ENCODE measurements around the gene FBXW2. TPM values are rescaled to one million over a fixed set of nuclear protein-coding genes. Genes with fewer than 3 reads are reported as not detected.

The FBXW2 gene
- total RNA-seq (87.8 TPM), polyA plus RNA-seq (10 to 100 TPM; 34.0 to 43.1 (median 39.3) TPM)

GRCh38 chr9:120792898-120793765, at the start of gene FBXW2:
Gene FBXW2 (minus strand): TSS chr9:120793416. CDS start chr9:120788258, 5,158 bp downstream.
- no peaks in the 10 kb centered on the region for H3K9me3 ChIP-seq (ENCODE audit: control insufficient read depth in 2 of 2, low read length in 2 of 2)
- H3K27ac Mint-ChIP-seq: peak within 1 kb of the TSS; percentile 96 to 97 (median 96)
- no peaks in the 10 kb centered on the region for H3K9me3 Mint-ChIP-seq
- DNase-seq (peak; percentile 78 to 94 (median 82)), ATAC-seq (ENCODE audit: low read depth in 2 of 2) (peak; percentile 86 to 89)
- H3K27me3 ChIP-seq (ENCODE audit: control insufficient read depth, insufficient read depth, low read length): no peaks in the 10 kb centered on the region
- peak within 1 kb of the TSS; percentile 85 for H3K27ac ChIP-seq (ENCODE audit: insufficient read depth, low read length, poor library complexity, severe bottlenecking)
- peaks cover 39 to 58% (median 51%) of the 10 kb centered on the region in 4 donors for H3K4me1 Mint-ChIP-seq
- H3K4me3 Mint-ChIP-seq: peak within 1 kb of the TSS; percentile 94 to 99 (median 96)
- peaks cover 46% of the 10 kb centered on the region for H3K4me1 ChIP-seq (ENCODE audit: control insufficient read depth, insufficient read depth, low read length, poor library complexity, severe bottlenecking)
- peaks cover 15% of the 10 kb centered on the region for H3K36me3 ChIP-seq (ENCODE audit: control insufficient read depth, insufficient read depth, low read length)
- no peaks in the 10 kb centered on the region for H3K27me3 Mint-ChIP-seq
- H3K4me3 ChIP-seq (ENCODE audit: low read depth, low read length): peak within 1 kb of the TSS; percentile 94
- peaks cover 5% of the 10 kb centered on the region for H3K36me3 Mint-ChIP-seq

GRCh38 chr9:120841930-120842684, 48.9 kb upstream of the FBXW2 start:
- Histone ChIP-seq H3K4me3 (ENCODE audit: low read depth, low read length) (peak overlapping the region; percentile 88), H3K27me3 (ENCODE audit: control insufficient read depth, insufficient read depth, low read length) (no peaks in the 10 kb centered on the region), H3K4me1 (ENCODE audit: control insufficient read depth, insufficient read depth, low read length, poor library complexity, severe bottlenecking) (peaks cover 59% of the 10 kb centered on the region), H3K9me3 (ENCODE audit: control insufficient read depth in 2 of 2, low read length in 2 of 2) (no peaks in the 10 kb centered on the region), H3K27ac (ENCODE audit: insufficient read depth, low read length, poor library complexity, severe bottlenecking) (peak overlapping the region; percentile 97), H3K36me3 (ENCODE audit: control insufficient read depth, insufficient read depth, low read length) (no peaks in the 10 kb centered on the region)
- Mint-ChIP-seq H3K4me1 (peaks cover 25 to 89% (median 68%) of the 10 kb centered on the region in 4 donors), H3K27me3 (no peaks in the 10 kb centered on the region), H3K27ac (peak overlapping the region; percentile 98 to 99 (median 99)), H3K9me3 (peaks cover 0 to 2% (median 0%) of the 10 kb centered on the region in 7 donors), H3K36me3 (peaks cover 51% of the 10 kb centered on the region), H3K4me3 (peak overlapping the region; percentile 94 to 99 (median 96))
- ATAC-seq (ENCODE audit: low read depth in 2 of 2) (no peak), DNase-seq (no peak)

GRCh38 chr9:120839146-120839545, 45.9 kb upstream of the FBXW2 start:
- peaks cover 11 to 69% (median 52%) of the 10 kb centered on the region in 4 donors for H3K4me1 Mint-ChIP-seq
- H3K4me1 ChIP-seq (ENCODE audit: control insufficient read depth, insufficient read depth, low read length, poor library complexity, severe bottlenecking): peaks cover 29% of the 10 kb centered on the region
- H3K4me3 Mint-ChIP-seq: peak overlapping the region; percentile 19 to 59 (median 46)
- H3K9me3 ChIP-seq (ENCODE audit: control insufficient read depth in 2 of 2, low read length in 2 of 2): no peaks in the 10 kb centered on the region
- H3K27me3 Mint-ChIP-seq: no peaks in the 10 kb centered on the region
- peaks cover 0 to 2% (median 0%) of the 10 kb centered on the region in 7 donors for H3K9me3 Mint-ChIP-seq
- H3K4me3 ChIP-seq (ENCODE audit: low read depth, low read length): no peak overlapping the region
- H3K27me3 ChIP-seq (ENCODE audit: control insufficient read depth, insufficient read depth, low read length): no peaks in the 10 kb centered on the region
- DNase-seq: no peak
- no peak overlapping the region for H3K27ac ChIP-seq (ENCODE audit: insufficient read depth, low read length, poor library complexity, severe bottlenecking)
- peak overlapping the region; percentile 5 to 58 (median 22) for H3K27ac Mint-ChIP-seq
- peaks cover 15% of the 10 kb centered on the region for H3K36me3 ChIP-seq (ENCODE audit: control insufficient read depth, insufficient read depth, low read length)
- no peak for ATAC-seq (ENCODE audit: low read depth in 2 of 2)
- peaks cover 42% of the 10 kb centered on the region for H3K36me3 Mint-ChIP-seq

- DNase-seq: no peak
- ATAC-seq (ENCODE audit: low read depth in 2 of 2): no peak
- Mint-ChIP-seq H3K27ac (peak overlapping the region in 2 of 3 donors; percentile 31 to 34), H3K36me3 (peaks cover 44% of the 10 kb centered on the region), H3K9me3 (peaks cover 0 to 2% (median 0%) of the 10 kb centered on the region in 7 donors), H3K4me1 (peaks cover 11 to 60% (median 47%) of the 10 kb centered on the region in 4 donors), H3K27me3 (no peaks in the 10 kb centered on the region), H3K4me3 (peak overlapping the region in 2 of 4 donors; percentile 14 to 42)
- H3K9me3 ChIP-seq (ENCODE audit: control insufficient read depth in 2 of 2, low read length in 2 of 2): no peaks in the 10 kb centered on the region
- peaks cover 21% of the 10 kb centered on the region for H3K4me1 ChIP-seq (ENCODE audit: control insufficient read depth, insufficient read depth, low read length, poor library complexity, severe bottlenecking)
- H3K36me3 ChIP-seq (ENCODE audit: control insufficient read depth, insufficient read depth, low read length): peaks cover 20% of the 10 kb centered on the region
- no peak overlapping the region for H3K27ac ChIP-seq (ENCODE audit: insufficient read depth, low read length, poor library complexity, severe bottlenecking)
- H3K27me3 ChIP-seq (ENCODE audit: control insufficient read depth, insufficient read depth, low read length): no peaks in the 10 kb centered on the region
- H3K4me3 ChIP-seq (ENCODE audit: low read depth, low read length): no peak overlapping the region
Observed at GRCh38 chr9:120837921-120838320, 44.7 kb upstream of the FBXW2 start.

GRCh38 chr9:120833325-120833724, 40.1 kb upstream of the FBXW2 start:
- H3K36me3 Mint-ChIP-seq: peaks cover 50% of the 10 kb centered on the region
- H3K36me3 ChIP-seq (ENCODE audit: control insufficient read depth, insufficient read depth, low read length): peaks cover 64% of the 10 kb centered on the region

GRCh38 chr9:120832807-120833206, 39.6 kb upstream of the FBXW2 start:
- peak overlapping the region in 1 of 3 donors; percentile 48 for H3K27ac Mint-ChIP-seq
- no peak for DNase-seq
- Histone ChIP-seq H3K27me3 (ENCODE audit: control insufficient read depth, insufficient read depth, low read length) (no peaks in the 10 kb centered on the region), H3K9me3 (ENCODE audit: control insufficient read depth in 2 of 2, low read length in 2 of 2) (no peaks in the 10 kb centered on the region), H3K4me1 (ENCODE audit: control insufficient read depth, insufficient read depth, low read length, poor library complexity, severe bottlenecking) (no peaks in the 10 kb centered on the region), H3K27ac (ENCODE audit: insufficient read depth, low read length, poor library complexity, severe bottlenecking) (no peak overlapping the region), H3K4me3 (ENCODE audit: low read depth, low read length) (no peak overlapping the region), H3K36me3 (ENCODE audit: control insufficient read depth, insufficient read depth, low read length) (peaks cover 64% of the 10 kb centered on the region)
- no peak for ATAC-seq (ENCODE audit: low read depth in 2 of 2)
- H3K9me3 Mint-ChIP-seq: no peaks in the 10 kb centered on the region
- peaks cover 0 to 20% (median 16%) of the 10 kb centered on the region in 4 donors for H3K4me1 Mint-ChIP-seq
- H3K36me3 Mint-ChIP-seq: peaks cover 45% of the 10 kb centered on the region
- no peak overlapping the region for H3K4me3 Mint-ChIP-seq
- H3K27me3 Mint-ChIP-seq: no peaks in the 10 kb centered on the region

More at GRCh38 chr9:120833325-120833724, 40.1 kb upstream of the FBXW2 start:
- Histone ChIP-seq H3K4me1 (ENCODE audit: control insufficient read depth, insufficient read depth, low read length, poor library complexity, severe bottlenecking) (no peaks in the 10 kb centered on the region), H3K27ac (ENCODE audit: insufficient read depth, low read length, poor library complexity, severe bottlenecking) (no peak overlapping the region), H3K4me3 (ENCODE audit: low read depth, low read length) (no peak overlapping the region), H3K27me3 (ENCODE audit: control insufficient read depth, insufficient read depth, low read length) (no peaks in the 10 kb centered on the region), H3K9me3 (ENCODE audit: control insufficient read depth in 2 of 2, low read length in 2 of 2) (no peaks in the 10 kb centered on the region)
- ATAC-seq (ENCODE audit: low read depth in 2 of 2) (no peak), DNase-seq (no peak)
- Mint-ChIP-seq H3K27me3 (no peaks in the 10 kb centered on the region), H3K9me3 (no peaks in the 10 kb centered on the region), H3K4me1 (peaks cover 0 to 24% (median 20%) of the 10 kb centered on the region in 4 donors), H3K4me3 (no peak overlapping the region), H3K27ac (no peak overlapping the region)

GRCh38 chr9:120830865-120831264, 37.6 kb upstream of the FBXW2 start:
- H3K9me3 ChIP-seq (ENCODE audit: control insufficient read depth in 2 of 2, low read length in 2 of 2): no peaks in the 10 kb centered on the region
- H3K9me3 Mint-ChIP-seq: no peaks in the 10 kb centered on the region
- H3K27me3 Mint-ChIP-seq: no peaks in the 10 kb centered on the region
- no peaks in the 10 kb centered on the region for H3K27me3 ChIP-seq (ENCODE audit: control insufficient read depth, insufficient read depth, low read length)
- no peak for ATAC-seq (ENCODE audit: low read depth in 2 of 2)
- peaks cover 50% of the 10 kb centered on the region for H3K36me3 Mint-ChIP-seq
- peaks cover 4 to 9% (median 7%) of the 10 kb centered on the region in 4 donors for H3K4me1 Mint-ChIP-seq
- no peak overlapping the region for H3K4me3 ChIP-seq (ENCODE audit: low read depth, low read length)
- no peak overlapping the region for H3K27ac ChIP-seq (ENCODE audit: insufficient read depth, low read length, poor library complexity, severe bottlenecking)
- DNase-seq: no peak
- no peak overlapping the region for H3K4me3 Mint-ChIP-seq
- peaks cover 79% of the 10 kb centered on the region for H3K36me3 ChIP-seq (ENCODE audit: control insufficient read depth, insufficient read depth, low read length)
- H3K27ac Mint-ChIP-seq: peak overlapping the region in 1 of 3 donors; percentile 42
- H3K4me1 ChIP-seq (ENCODE audit: control insufficient read depth, insufficient read depth, low read length, poor library complexity, severe bottlenecking): no peaks in the 10 kb centered on the region

Measured in CD4-positive, CD25-positive, alpha-beta regulatory T cell (primary cell).